SK-N-MC (cell line): ENCODE results near the gene C16orf92.

Experiments
- DNase-seq: peaks from one replicate; pipeline ENCODE4 v3.0.0-alpha.2; 2011; ENCODE audit warnings: low read depth, low spot score
- H3K27ac ChIP-seq: fragments of 200-600 bp; sonication (generic); 2 replicates; pipeline ENCODE4 v1.5.1; 2016; ENCODE audit warnings: mixed run types
- H3K36me3 ChIP-seq: fragments of 200-600 bp; sonication (generic); 2 replicates; pipeline ENCODE4 v1.6.1; 2017; ENCODE audit warnings: antibody characterized with exemption, low read length, mixed read lengths; ENCODE audit not compliant: insufficient read depth
- H3K4me3 ChIP-seq: fragments of 200-600 bp; sonication (generic); 2 replicates; pipeline ENCODE4 v1.5.1; 2016
- H3K9ac ChIP-seq: fragments of 200-600 bp; sonication (generic); 2 replicates; pipeline ENCODE4 v1.8.0; 2017; ENCODE audit warnings: mixed run types, mixed read lengths; ENCODE audit not compliant: insufficient read length
- H3K9me3 ChIP-seq: fragments of 200-600 bp; sonication (generic); 2 replicates; pipeline ENCODE4 v1.6.1; 2017; ENCODE audit warnings: low read depth, mild to moderate bottlenecking, antibody characterized with exemption, low read length, moderate library complexity, mixed read lengths
- EZH2 ChIP-seq: fragments of 200-600 bp; sonication (generic); IDR thresholded peaks from one replicate; pipeline ENCODE4 v1.6.1; 2017; ENCODE audit warnings: antibody characterized with exemption
- FOXP2 ChIP-seq: optimal IDR thresholded peaks from 2 replicates; pipeline ENCODE3; 2011; ENCODE audit warnings: mild to moderate bottlenecking, moderate library complexity; ENCODE audit not compliant: insufficient read depth; ENCODE audit errors: extremely low read length, control extremely low read depth
- POLR2AphosphoS5 ChIP-seq: IDR thresholded peaks from 2 replicates; pipeline ENCODE4 v1.6.1; 2012; ENCODE audit warnings: mild to moderate bottlenecking, low read depth, low read length, borderline replicate concordance

The C16orf92 gene

DNA sequence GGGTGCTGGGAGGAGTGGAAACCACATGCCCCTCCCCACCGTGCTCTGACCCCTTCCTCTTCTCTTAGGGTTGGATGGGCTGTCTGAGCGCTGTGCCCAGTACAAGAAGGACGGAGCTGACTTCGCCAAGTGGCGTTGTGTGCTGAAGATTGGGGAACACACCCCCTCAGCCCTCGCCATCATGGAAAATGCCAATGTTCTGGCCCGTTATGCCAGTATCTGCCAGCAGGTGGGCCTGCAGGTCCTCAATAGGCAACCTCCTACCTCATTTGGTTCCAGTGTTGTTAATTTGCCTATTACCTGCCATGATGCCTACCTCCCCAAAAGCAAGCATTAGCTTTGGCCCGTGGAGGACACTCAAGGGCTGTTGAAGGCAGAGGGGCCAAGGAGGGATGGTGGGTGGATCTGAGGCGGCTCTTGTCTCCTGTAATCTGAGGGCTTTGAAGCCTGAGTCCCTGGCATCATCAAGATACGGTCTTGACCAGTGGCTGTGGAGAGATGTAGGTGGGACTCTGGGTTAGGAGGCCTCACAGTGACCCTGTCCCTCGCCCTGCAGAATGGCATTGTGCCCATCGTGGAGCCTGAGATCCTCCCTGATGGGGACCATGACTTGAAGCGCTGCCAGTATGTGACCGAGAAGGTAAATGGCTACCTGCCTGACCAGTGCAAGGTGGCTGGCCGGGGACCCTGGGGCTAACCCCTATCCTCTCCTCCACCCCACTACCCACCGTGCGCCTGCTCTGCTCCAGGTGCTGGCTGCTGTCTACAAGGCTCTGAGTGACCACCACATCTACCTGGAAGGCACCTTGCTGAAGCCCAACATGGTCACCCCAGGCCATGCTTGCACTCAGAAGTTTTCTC lies 46.0 kb downstream of the C16orf92 start:
- Histone ChIP-seq H3K27ac (no peak overlapping the region), H3K36me3 (peaks cover 59% of the 10 kb centered on the region), H3K9ac (no peak overlapping the region), H3K4me3 (no peak overlapping the region), H3K9me3 (no peaks in the 10 kb centered on the region)
- TF ChIP-seq FOXP2 (no peak), POLR2AphosphoS5 (no peak; the same call in 1 of the 2 replicates), EZH2 (no peak)
- DNase-seq: no peak

GRCh38 chr16:30069611-30070462 lies 46.8 kb downstream of the C16orf92 start:
- Histone ChIP-seq H3K27ac (no peak overlapping the region), H3K9me3 (no peaks in the 10 kb centered on the region), H3K4me3 (no peak overlapping the region), H3K36me3 (peaks cover 59% of the 10 kb centered on the region), H3K9ac (no peak overlapping the region)
- TF ChIP-seq FOXP2 (no peak), EZH2 (no peak), POLR2AphosphoS5 (no peak; the same call in 1 of the 2 replicates)
- DNase-seq: no peak

DNA sequence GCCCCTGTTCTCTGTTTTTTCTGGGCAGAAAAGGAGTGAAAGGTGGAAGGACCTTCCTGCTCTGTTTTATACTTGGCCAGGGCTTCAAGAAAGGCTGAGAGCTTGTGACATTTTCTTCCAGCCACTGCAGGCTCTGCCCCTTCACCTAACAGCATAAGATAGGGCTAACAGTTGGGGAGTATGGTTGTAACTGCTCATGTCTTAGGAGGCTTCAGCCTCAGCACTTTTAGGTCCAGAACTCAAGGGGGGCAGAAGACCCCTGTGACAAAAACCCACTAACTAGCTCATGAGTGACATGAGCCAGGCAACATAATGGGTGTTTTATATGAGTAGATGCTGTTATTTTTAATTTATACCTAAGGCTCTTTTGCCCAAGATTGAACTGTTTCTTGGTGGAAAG lies 47.5 kb downstream of the C16orf92 start:
- no peaks in the 10 kb centered on the region for H3K9me3 ChIP-seq
- DNase-seq: no peak
- H3K27ac ChIP-seq: 0 out of 2 replicates have a peak overlapping the region, but pooled peaks have one; percentile 54
- H3K4me3 ChIP-seq: no peak overlapping the region
- no peak overlapping the region for H3K9ac ChIP-seq
- TF ChIP-seq POLR2AphosphoS5: no peak
- TF ChIP-seq FOXP2: no peak
- TF ChIP-seq EZH2: no peak
- H3K36me3 ChIP-seq: peaks cover 59% of the 10 kb centered on the region
